ENCODE data around the gene GREB1L. TPM values are rescaled to one million over a fixed set of nuclear protein-coding genes. Genes with fewer than 3 reads are reported as not detected.

The GREB1L gene
- total and polyA plus RNA-seq, 2 of the 13 experiments (the other 11 are each of a cell fraction or from before 2014, with no cell fraction given), result 0.17 to 0.66 TPM

- no peak for TF ChIP-seq SRSF9 (IDR thresholded peaks at IDR 0.05; ENCODE audit: borderline replicate concordance, insufficient read depth, low read depth, low read length, poor library complexity, severe bottlenecking)
- peak; percentile 7; the same call in 1 of the 2 replicates for TF ChIP-seq MTA1 (CRISPR knock-in tag; IDR thresholded peaks at IDR 0.05; ENCODE audit: borderline replicate concordance)
- no peak for TF ChIP-seq SIX1 (CRISPR knock-in tag; IDR thresholded peaks at IDR 0.05; ENCODE audit: borderline replicate concordance)
- TF ChIP-seq, protein P1, sequence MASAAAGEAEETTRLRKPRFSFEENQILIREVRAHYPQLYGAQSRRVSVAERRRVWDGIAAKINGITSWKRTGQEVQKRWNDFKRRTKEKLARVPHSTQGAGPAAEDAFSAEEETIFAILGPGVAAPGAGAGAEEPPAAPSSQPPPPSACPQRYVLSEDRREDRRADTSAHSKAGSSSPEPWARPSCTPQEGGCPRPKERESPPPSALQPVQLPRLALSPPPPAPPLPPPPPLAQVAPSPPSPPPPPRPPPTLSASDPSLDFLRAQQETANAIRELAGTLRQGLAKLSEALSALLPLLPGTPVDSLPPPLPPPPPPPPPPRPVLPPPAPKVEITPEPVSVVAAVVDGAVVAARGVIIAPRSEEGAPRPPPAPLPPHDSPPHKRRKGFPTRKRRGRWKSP (CRISPR knock-in tag; IDR thresholded peaks at IDR 0.05), result peak; percentile 97
- no peak for TF ChIP-seq ATF6 (CRISPR knock-in tag; conservative IDR thresholded peaks at IDR 0.05)
- no peak for TF ChIP-seq SUZ12 (IDR thresholded peaks at IDR 0.05; ENCODE audit: low read depth, low read length)
- TF ChIP-seq, protein P2, sequence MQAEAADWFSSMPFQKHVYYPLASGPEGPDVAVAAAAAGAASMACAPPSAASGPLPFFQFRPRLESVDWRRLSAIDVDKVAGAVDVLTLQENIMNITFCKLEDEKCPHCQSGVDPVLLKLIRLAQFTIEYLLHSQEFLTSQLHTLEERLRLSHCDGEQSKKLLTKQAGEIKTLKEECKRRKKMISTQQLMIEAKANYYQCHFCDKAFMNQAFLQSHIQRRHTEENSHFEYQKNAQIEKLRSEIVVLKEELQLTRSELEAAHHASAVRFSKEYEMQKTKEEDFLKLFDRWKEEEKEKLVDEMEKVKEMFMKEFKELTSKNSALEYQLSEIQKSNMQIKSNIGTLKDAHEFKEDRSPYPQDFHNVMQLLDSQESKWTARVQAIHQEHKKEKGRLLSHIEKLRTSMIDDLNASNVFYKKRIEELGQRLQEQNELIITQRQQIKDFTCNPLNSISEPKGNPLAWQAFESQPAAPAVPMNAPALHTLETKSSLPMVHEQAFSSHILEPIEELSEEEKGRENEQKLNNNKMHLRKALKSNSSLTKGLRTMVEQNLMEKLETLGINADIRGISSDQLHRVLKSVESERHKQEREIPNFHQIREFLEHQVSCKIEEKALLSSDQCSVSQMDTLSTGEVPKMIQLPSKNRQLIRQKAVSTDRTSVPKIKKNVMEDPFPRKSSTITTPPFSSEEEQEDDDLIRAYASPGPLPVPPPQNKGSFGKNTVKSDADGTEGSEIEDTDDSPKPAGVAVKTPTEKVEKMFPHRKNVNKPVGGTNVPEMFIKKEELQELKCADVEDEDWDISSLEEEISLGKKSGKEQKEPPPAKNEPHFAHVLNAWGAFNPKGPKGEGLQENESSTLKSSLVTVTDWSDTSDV (CRISPR knock-in tag; IDR thresholded peaks at IDR 0.05), result 0 out of 2 replicates have a peak, but pooled peaks have one; percentile 30
- peak; percentile 20; the same call in 1 of the 2 replicates for TF ChIP-seq ZNF710 (CRISPR knock-in tag; IDR thresholded peaks at IDR 0.05; ENCODE audit: borderline replicate concordance)
- TF ChIP-seq, protein P3, sequence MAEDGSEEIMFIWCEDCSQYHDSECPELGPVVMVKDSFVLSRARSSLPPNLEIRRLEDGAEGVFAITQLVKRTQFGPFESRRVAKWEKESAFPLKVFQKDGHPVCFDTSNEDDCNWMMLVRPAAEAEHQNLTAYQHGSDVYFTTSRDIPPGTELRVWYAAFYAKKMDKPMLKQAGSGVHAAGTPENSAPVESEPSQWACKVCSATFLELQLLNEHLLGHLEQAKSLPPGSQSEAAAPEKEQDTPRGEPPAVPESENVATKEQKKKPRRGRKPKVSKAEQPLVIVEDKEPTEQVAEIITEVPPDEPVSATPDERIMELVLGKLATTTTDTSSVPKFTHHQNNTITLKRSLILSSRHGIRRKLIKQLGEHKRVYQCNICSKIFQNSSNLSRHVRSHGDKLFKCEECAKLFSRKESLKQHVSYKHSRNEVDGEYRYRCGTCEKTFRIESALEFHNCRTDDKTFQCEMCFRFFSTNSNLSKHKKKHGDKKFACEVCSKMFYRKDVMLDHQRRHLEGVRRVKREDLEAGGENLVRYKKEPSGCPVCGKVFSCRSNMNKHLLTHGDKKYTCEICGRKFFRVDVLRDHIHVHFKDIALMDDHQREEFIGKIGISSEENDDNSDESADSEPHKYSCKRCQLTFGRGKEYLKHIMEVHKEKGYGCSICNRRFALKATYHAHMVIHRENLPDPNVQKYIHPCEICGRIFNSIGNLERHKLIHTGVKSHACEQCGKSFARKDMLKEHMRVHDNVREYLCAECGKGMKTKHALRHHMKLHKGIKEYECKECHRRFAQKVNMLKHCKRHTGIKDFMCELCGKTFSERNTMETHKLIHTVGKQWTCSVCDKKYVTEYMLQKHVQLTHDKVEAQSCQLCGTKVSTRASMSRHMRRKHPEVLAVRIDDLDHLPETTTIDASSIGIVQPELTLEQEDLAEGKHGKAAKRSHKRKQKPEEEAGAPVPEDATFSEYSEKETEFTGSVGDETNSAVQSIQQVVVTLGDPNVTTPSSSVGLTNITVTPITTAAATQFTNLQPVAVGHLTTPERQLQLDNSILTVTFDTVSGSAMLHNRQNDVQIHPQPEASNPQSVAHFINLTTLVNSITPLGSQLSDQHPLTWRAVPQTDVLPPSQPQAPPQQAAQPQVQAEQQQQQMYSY (CRISPR knock-in tag; IDR thresholded peaks at IDR 0.05), result 0 out of 2 replicates have a peak, but pooled peaks have one; percentile 2
- TF ChIP-seq ZZZ3 (CRISPR knock-in tag; IDR thresholded peaks at IDR 0.05; ENCODE audit: borderline replicate concordance), result no peak
- peak; percentile 16; the same call in 1 of the 2 replicates for TF ChIP-seq HOXA3 (CRISPR knock-in tag; IDR thresholded peaks at IDR 0.05)
- TF ChIP-seq RXRA (CRISPR knock-in tag; IDR thresholded peaks at IDR 0.05), result no peak
- TF ChIP-seq HOXA7 (CRISPR knock-in tag; IDR thresholded peaks at IDR 0.05), result no peak
- TF ChIP-seq ETS1 (CRISPR knock-in tag; IDR thresholded peaks at IDR 0.05), result no peak
Observed at GRCh38 chr18:21242141-21242779, at the start of gene GREB1L (continued).

All from HepG2 (cell line).